Stimulated activated CD4-positive, alpha-beta T cell treated with anti-CD3 and anti-CD28 coated beads, Interleukin-12 subunit alpha, Interleukin-12 subunit beta, amount 100 ng/mL, for 4 hours (primary cell): Measurements from ENCODE around the gene AFF3.

ENCODE experiments used
- DNase-seq: peaks from one replicate; pipeline ENCODE4 v3.0.0-alpha.2; 2020

AFF3 gene

GRCh38 chr2:99851811-99852210, 290.6 kb downstream of the AFF3 start:
- no peak for DNase-seq

- DNase-seq = no peak
These were observed 291.3 kb downstream of the AFF3 start for GRCh38 chr2:99851089-99851488.

- no peak for DNase-seq
These were observed 292.2 kb downstream of the AFF3 start for GRCh38 chr2:99850084-99850710.

- no peak for DNase-seq
These were observed 295.8 kb downstream of the AFF3 start for GRCh38 chr2:99846462-99847107.

- DNase-seq = no peak
These were observed 297.1 kb downstream of the AFF3 start for GRCh38 chr2:99845296-99845695.

GRCh38 chr2:99842451-99842850, 299.9 kb downstream of the AFF3 start:
- DNase-seq = no peak

GRCh38 chr2:99841749-99842148, 300.6 kb downstream of the AFF3 start:
- DNase-seq = no peak

- DNase-seq = no peak
These were observed 301.6 kb downstream of the AFF3 start for GRCh38 chr2:99840831-99841230.

GRCh38 chr2:99836690-99837605, 305.4 kb downstream of the AFF3 start:
- no peak for DNase-seq

- DNase-seq = no peak
These were observed 308.0 kb downstream of the AFF3 start for GRCh38 chr2:99834426-99834825.

GRCh38 chr2:99833586-99834201, 308.7 kb downstream of the AFF3 start:
- no peak for DNase-seq

GRCh38 chr2:99832926-99833325, 309.5 kb downstream of the AFF3 start:
- no peak for DNase-seq

GRCh38 chr2:99831772-99832171, 310.6 kb downstream of the AFF3 start:
- DNase-seq = no peak

GRCh38 chr2:99827296-99827999, 314.9 kb downstream of the AFF3 start:
- no peak for DNase-seq

GRCh38 chr2:99825630-99826029, 316.8 kb downstream of the AFF3 start:
- no peak for DNase-seq

- DNase-seq = no peak
These were observed 317.6 kb downstream of the AFF3 start for GRCh38 chr2:99824758-99825157.

GRCh38 chr2:99822474-99823207, 319.7 kb downstream of the AFF3 start:
- no peak for DNase-seq

- no peak for DNase-seq
These were observed 320.4 kb downstream of the AFF3 start for GRCh38 chr2:99821984-99822383.

- no peak for DNase-seq
These were observed 320.8 kb downstream of the AFF3 start for GRCh38 chr2:99821572-99821971.

- no peak for DNase-seq
These were observed 321.4 kb downstream of the AFF3 start for GRCh38 chr2:99821039-99821438.

- DNase-seq = no peak
These were observed 322.6 kb downstream of the AFF3 start for GRCh38 chr2:99819766-99820165.

- no peak for DNase-seq
These were observed 323.5 kb downstream of the AFF3 start for GRCh38 chr2:99818842-99819241.
